NB4 (cell line): Measurements from ENCODE around the gene SLC38A10.

Source experiments
- MYC ChIP-seq: IDR thresholded peaks from 2 replicates; pipeline ENCODE4 v1.6.1; 2011; ENCODE audit warnings: low read depth, low read length
- POLR2A ChIP-seq: IDR thresholded peaks from 2 replicates; pipeline ENCODE4 v1.6.1; 2011; ENCODE audit warnings: mild to moderate bottlenecking; ENCODE audit not compliant: insufficient read length; ENCODE audit errors: extremely low read depth
- TF ChIP-seq, protein P1 (sequence below): IDR thresholded peaks from one replicate; pipeline ENCODE4 v1.5.1; 2012; ENCODE audit warnings: low read depth, low read length
- TF ChIP-seq, protein P2 (sequence below): IDR thresholded peaks from 2 replicates; pipeline ENCODE4 v1.6.1; 2011; ENCODE audit warnings: low read depth, low read length

DNA sequence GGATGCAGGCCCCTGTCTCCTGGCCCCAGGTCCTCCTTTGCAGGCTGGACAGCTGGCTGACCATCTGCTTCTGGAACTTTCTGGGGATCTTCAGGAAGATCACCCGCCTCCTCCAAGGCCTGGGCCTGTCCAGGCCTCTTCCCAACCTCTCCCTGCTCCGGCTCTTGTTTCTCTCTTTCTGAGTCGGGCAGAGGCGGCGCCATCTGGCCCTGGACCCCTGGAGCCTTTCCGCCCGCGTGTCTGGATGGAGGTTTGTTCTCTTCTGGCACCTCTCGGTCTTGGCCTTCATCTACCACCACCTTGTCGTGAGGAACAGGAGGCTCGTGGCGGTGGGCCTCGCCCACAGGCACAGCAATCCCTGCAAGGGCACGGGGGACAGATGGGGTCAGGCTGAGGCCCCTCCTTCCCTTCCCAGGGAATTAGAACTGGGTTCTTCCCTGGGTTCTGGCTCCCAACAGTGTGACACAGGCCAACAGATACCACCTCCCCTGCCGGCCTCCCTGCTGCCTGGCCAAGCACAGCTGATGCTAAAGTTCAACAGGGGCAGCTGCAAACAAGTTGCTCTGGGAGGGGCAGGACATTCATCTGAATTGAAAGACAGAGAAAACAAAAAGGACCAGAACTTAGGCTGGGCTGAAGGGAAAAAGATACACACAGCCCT lies 42.7 kb downstream of the SLC38A10 start:
- TF ChIP-seq, protein P1, sequence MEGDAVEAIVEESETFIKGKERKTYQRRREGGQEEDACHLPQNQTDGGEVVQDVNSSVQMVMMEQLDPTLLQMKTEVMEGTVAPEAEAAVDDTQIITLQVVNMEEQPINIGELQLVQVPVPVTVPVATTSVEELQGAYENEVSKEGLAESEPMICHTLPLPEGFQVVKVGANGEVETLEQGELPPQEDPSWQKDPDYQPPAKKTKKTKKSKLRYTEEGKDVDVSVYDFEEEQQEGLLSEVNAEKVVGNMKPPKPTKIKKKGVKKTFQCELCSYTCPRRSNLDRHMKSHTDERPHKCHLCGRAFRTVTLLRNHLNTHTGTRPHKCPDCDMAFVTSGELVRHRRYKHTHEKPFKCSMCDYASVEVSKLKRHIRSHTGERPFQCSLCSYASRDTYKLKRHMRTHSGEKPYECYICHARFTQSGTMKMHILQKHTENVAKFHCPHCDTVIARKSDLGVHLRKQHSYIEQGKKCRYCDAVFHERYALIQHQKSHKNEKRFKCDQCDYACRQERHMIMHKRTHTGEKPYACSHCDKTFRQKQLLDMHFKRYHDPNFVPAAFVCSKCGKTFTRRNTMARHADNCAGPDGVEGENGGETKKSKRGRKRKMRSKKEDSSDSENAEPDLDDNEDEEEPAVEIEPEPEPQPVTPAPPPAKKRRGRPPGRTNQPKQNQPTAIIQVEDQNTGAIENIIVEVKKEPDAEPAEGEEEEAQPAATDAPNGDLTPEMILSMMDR: no peak
- TF ChIP-seq MYC (no peak), POLR2A (no peak)
- TF ChIP-seq, protein P2, sequence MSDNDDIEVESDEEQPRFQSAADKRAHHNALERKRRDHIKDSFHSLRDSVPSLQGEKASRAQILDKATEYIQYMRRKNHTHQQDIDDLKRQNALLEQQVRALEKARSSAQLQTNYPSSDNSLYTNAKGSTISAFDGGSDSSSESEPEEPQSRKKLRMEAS: no peak
